Right lobe of liver (tissue), 6 donors: Measurements from ENCODE around the gene SPATS2L. TPM values are rescaled to one million over a fixed set of nuclear protein-coding genes. Genes with fewer than 3 reads are reported as not detected.

Experiments
- ATAC-seq, 4 donors: fragments of 200-7000 bp; cut with Tn5 transposase; one replicate each; pipeline ENCODE4 v1.9.1; 2020; ENCODE audit warnings: mild to moderate bottlenecking in 4 of 4, moderate library complexity in 4 of 4
- DNase-seq, 3 donors: peaks; one replicate each; pipeline ENCODE4 v3.0.0-alpha.2; 2020
- H3K27ac ChIP-seq, 3 donors: fragments of 200-600 bp; one replicate each; pipeline ENCODE4 v1.8.0; 2022
- H3K27me3 ChIP-seq, 2 donors: fragments of 200-600 bp; one replicate each; pipeline ENCODE4 v1.8.0; 2022
- H3K36me3 ChIP-seq, 4 donors: fragments of 200-600 bp; sonication (generic) in 1 of 4; one replicate each; pipeline versions ENCODE4 v1.5.1 to v1.8.0; 2017 to 2022; ENCODE audit warnings: control low read depth in 1 of 4
- H3K4me1 ChIP-seq, 4 donors: fragments of 200-600 bp; sonication (generic) in 1 of 4; one replicate each; pipeline versions ENCODE4 v1.5.1 to v1.8.0; 2017 to 2022; ENCODE audit warnings: control low read depth in 1 of 4
- H3K4me3 ChIP-seq, 3 donors: fragments of 200-600 bp; one replicate each; pipeline ENCODE4 v1.8.0; 2022
- H3K9me3 ChIP-seq, 4 donors: fragments of 200-600 bp; sonication (generic) in 1 of 4; one replicate each; pipeline versions ENCODE4 v1.5.1 to v1.8.0; 2017 to 2022; ENCODE audit warnings: control low read depth in 1 of 4
- CTCF ChIP-seq, 4 donors: fragments of 200-600 bp in 3 of 4; fragments of 450-650 bp in 1 of 4; IDR thresholded peaks; one replicate each; pipeline versions ENCODE4 v1.5.1 to v1.8.0; 2016 to 2022; ENCODE audit warnings: antibody characterized with exemption in 4 of 4, mild to moderate bottlenecking in 2 of 4
- POLR2A ChIP-seq: fragments of 450-650 bp; IDR thresholded peaks from one replicate; pipeline ENCODE4 v1.6.1; 2017; ENCODE audit warnings: antibody characterized with exemption, mild to moderate bottlenecking
- WGBS: methylation state at CpG from one replicate; pipeline ENCODE4 v1.1.6; 2018; ENCODE audit warnings: low coverage, low lambda C conversion rate; ENCODE audit not compliant: insufficient coverage; ENCODE audit errors: missing lambda C conversion rate; 5-methylcytosine and 5-hydroxymethylcytosine counted together
- intact Hi-C, 2 donors: fragments of 100-400 bp; cut with DNase I; formaldehyde crosslinking; loops; one replicate each; pipeline versions ENCODE4 v1.11.2 to v1.14.1; 2022
- total RNA-seq, 6 experiments: library from RNA; depleted of rRNA in 2 of 6; stranded (reverse); fragments of >200 nt in 2 of 6; fragmentation: NEBNext Ultra II Directional in 3 of 6; extraction: Animal tissue kit (Norgen Biotek cat#: 25700) in 3 of 6; gene quantifications; one replicate each; pipeline versions ENCODE4 v1.1.0 to v1.2.4, GENCODE V29; 2016 to 2023
- donor health status: DM: no; HTN: yes; CAD: no.
- donor health status: DM: no; HTN: no; CAD: no.
- donor health status: DM: no; HTN: no; CAD: no.
- donor health status: DM: no; HTN: yes; CAD: no.
- donor health status: DM: no; HTN: yes; CAD: no.

SPATS2L gene
- total RNA-seq, 6 experiments from 2014 or later = 60.7 to 109 (median 72.9) TPM

GRCh38 chr2:200446612-200447011 is 140.1 kb downstream of the SPATS2L start:
- intact Hi-C loops = no loop called here
- H3K4me1 ChIP-seq = no peaks in the 10 kb centered on the region
- H3K27me3 ChIP-seq = no peaks in the 10 kb centered on the region
- DNase-seq = no peak
- no peaks in the 10 kb centered on the region for H3K9me3 ChIP-seq
- TF ChIP-seq CTCF (IDR thresholded peaks at IDR 0.05) = no peak
- TF ChIP-seq POLR2A = no peak
- peaks cover 0 to 23% (median 0%) of the 10 kb centered on the region in 4 donors for H3K36me3 ChIP-seq
- 85% methylated on average over 3 of the region's 3 CpGs for WGBS
- ATAC-seq = no peak
- H3K4me3 ChIP-seq = no peak overlapping the region
- H3K27ac ChIP-seq = no peak overlapping the region

DNA sequence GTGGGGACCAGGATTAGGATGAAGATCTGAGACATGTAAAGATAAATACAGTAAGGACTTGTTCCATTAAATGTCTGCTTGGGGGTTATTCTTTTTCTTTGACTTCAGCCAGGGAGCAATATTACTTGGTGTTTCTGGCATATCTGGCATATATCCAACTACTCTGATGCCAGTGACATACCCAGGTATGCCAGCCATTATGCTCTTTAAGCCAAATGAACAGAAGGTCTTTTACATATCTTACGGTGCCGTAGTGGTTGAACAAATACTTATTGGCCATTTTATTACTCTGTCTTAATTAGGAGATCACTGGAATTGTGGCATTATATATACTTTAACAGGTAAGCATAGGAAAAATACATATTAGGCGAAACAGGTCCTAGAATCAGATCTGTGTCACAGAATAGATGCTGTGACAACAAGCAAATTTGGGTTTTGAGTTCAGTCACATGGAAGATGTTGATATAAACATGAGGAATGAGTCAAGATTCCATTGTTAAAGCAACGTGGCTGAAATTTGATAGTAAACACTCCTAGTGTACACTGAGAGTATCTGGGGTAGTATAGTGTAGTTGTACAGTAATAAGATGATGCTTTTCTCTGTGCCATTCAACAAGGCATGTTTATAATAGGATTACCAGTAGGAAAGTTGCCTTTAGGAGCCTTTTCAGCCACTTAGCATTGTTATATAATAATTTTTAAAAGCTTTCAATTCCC is 140.8 kb downstream of the SPATS2L start:
- intact Hi-C loops = no loop called here
- TF ChIP-seq POLR2A (no peak), CTCF (IDR thresholded peaks at IDR 0.05) (no peak)
- H3K4me1 ChIP-seq = no peaks in the 10 kb centered on the region
- ATAC-seq = no peak
- H3K36me3 ChIP-seq = peaks cover 0 to 17% (median 0%) of the 10 kb centered on the region in 4 donors
- H3K9me3 ChIP-seq = no peaks in the 10 kb centered on the region
- no peak overlapping the region for H3K4me3 ChIP-seq
- H3K27ac ChIP-seq = no peak overlapping the region
- H3K27me3 ChIP-seq = no peaks in the 10 kb centered on the region
- no peak for DNase-seq
- WGBS = 90% methylated on average over 4 of the region's 4 CpGs

DNA sequence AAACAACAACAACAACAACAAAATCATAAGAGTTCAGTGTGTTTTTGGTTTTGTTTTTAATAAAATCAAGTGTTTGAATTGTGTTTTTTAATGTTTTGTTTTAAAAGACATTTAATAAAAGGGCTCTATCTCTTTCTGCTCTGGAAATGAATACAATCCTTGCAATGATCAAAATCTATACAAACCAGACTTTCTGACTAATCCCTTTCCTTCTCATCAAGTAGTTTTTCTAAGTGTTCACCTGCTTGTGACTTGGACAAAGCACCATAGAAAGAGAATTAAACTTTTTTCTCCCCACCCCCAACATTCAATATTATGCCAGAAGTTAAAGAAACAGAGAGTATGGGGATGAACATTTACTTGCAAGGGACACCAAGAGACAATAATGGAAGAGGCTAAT is 142.0 kb downstream of the SPATS2L start:
- H3K4me3 ChIP-seq = no peak overlapping the region
- no peaks in the 10 kb centered on the region for H3K9me3 ChIP-seq
- H3K36me3 ChIP-seq = peaks cover 0 to 8% (median 0%) of the 10 kb centered on the region in 4 donors
- DNase-seq (no peak), ATAC-seq (no peak)
- intact Hi-C loops = no loop called here
- H3K27ac ChIP-seq = no peak overlapping the region
- no peaks in the 10 kb centered on the region for H3K4me1 ChIP-seq
- TF ChIP-seq CTCF (IDR thresholded peaks at IDR 0.05) (no peak), POLR2A (no peak)
- H3K27me3 ChIP-seq = no peaks in the 10 kb centered on the region

DNA sequence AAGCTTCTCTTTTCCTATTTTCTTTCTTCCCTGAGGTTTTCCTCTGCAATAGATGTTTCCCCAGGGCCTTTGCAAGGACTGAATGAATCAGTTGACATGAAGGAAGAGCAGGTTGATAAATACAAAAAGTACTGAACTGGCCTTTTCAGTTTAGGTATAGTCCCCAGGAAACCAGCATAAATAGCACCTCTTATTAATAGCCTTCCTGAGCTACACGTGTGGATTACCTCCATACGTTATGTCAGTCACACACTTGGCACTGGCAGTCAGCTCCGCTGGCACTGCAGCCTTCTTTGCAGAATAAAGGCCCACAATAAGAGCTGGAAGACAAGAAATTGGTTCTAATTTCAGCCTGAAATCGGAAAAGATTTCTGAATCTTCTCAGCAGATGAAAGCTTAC is 142.7 kb downstream of the SPATS2L start:
- Histone ChIP-seq H3K27me3 (no peaks in the 10 kb centered on the region), H3K36me3 (peaks cover 0 to 4% (median 0%) of the 10 kb centered on the region in 4 donors), H3K9me3 (no peaks in the 10 kb centered on the region), H3K4me3 (no peak overlapping the region), H3K4me1 (peaks cover 0 to 1% (median 0%) of the 10 kb centered on the region in 4 donors), H3K27ac (no peak overlapping the region)
- WGBS = 70% methylated on average over 2 of the region's 4 CpGs
- TF ChIP-seq CTCF (IDR thresholded peaks at IDR 0.05) (no peak), POLR2A (no peak)
- ATAC-seq (no peak), DNase-seq (no peak)
- intact Hi-C loops = no loop called here
